IgD-negative memory B cell (primary cell): Measurements from ENCODE around the gene PEX14. TPM values are rescaled to one million over a fixed set of nuclear protein-coding genes. Genes with fewer than 3 reads are reported as not detected.
A peak's percentile ranks its signal among the peaks of the same experiment; 100 is the strongest.

ENCODE experiments used
- H3K27ac Mint-ChIP-seq, 3 donors: one replicate each; pipeline ENCODE4 v1.8.0; 2020 to 2022; ENCODE audit warnings: mild to moderate bottlenecking in 3 of 3, mixed read lengths in 3 of 3, moderate library complexity in 1 of 3
- H3K27me3 Mint-ChIP-seq: one replicate; pipeline ENCODE4 v1.8.0; 2021; ENCODE audit warnings: mixed read lengths
- H3K36me3 Mint-ChIP-seq: one replicate; pipeline ENCODE4 v1.8.0; 2020; ENCODE audit warnings: mild to moderate bottlenecking, mixed read lengths
- H3K4me1 Mint-ChIP-seq, 3 donors: one replicate each; pipeline ENCODE4 v1.8.0; 2020 to 2022; ENCODE audit warnings: mixed read lengths in 3 of 3, mild to moderate bottlenecking in 1 of 3
- H3K4me3 Mint-ChIP-seq, 4 donors: one replicate each; pipeline ENCODE4 v1.8.0; 2020 to 2022; ENCODE audit warnings: mild to moderate bottlenecking in 4 of 4, mixed read lengths in 4 of 4, moderate library complexity in 3 of 4
- H3K9me3 Mint-ChIP-seq, 3 donors: one replicate each; pipeline ENCODE4 v1.8.0; 2020 to 2021; ENCODE audit warnings: mixed read lengths in 3 of 3, mild to moderate bottlenecking in 1 of 3
- polyA plus RNA-seq: library from polyadenylated mRNA; unstranded; fragments of 300-500 nt; fragmentation: Illumina TruSeq; gene quantifications from one replicate; pipeline ENCODE4 v1.2.3, GENCODE V29; 2021

The PEX14 gene
- polyA plus RNA-seq, 1 donor from 2014 or later, result 7.6 TPM

- peak overlapping the region in 1 of 4 donors; percentile 32 for H3K4me3 Mint-ChIP-seq
- H3K27me3 Mint-ChIP-seq, result no peaks in the 10 kb centered on the region
- no peak overlapping the region for H3K27ac Mint-ChIP-seq
- H3K4me1 Mint-ChIP-seq, result peaks cover 3 to 10% (median 7%) of the 10 kb centered on the region in 3 donors
- no peaks in the 10 kb centered on the region for H3K9me3 Mint-ChIP-seq
- H3K36me3 Mint-ChIP-seq, result peaks cover 1% of the 10 kb centered on the region
Measured at GRCh38 chr1:10529765-10530164, 55.0 kb downstream of the PEX14 start.

DNA sequence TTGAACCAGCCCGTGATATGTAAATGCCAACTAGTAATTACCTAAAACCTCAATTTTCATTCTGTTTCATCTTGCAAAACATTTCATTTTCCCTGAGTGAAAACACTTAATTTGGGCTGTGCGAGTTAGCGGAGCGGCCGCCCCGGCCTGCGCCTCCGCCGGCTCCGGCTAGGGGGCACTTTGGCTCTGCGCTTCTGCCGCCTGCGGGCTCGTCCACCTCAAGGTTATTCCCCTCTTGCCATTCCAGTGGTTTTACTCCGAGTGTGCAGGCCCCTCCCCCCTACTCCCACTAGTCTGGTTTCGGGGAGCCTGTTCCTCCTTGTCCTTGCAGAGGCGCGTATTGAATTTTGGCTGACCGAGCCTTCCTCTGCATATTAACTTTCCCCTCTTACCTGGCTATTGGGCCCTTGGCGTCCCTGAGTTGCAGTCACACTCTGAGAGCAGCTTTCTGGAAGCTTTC lies 55.6 kb downstream of the PEX14 start:
- Mint-ChIP-seq H3K36me3 (peaks cover 1% of the 10 kb centered on the region), H3K9me3 (no peaks in the 10 kb centered on the region), H3K4me1 (peaks cover 3 to 10% (median 7%) of the 10 kb centered on the region in 3 donors), H3K4me3 (no peak overlapping the region), H3K27me3 (no peaks in the 10 kb centered on the region), H3K27ac (no peak overlapping the region)

- H3K4me3 Mint-ChIP-seq, result no peak overlapping the region
- peaks cover 1% of the 10 kb centered on the region for H3K36me3 Mint-ChIP-seq
- H3K9me3 Mint-ChIP-seq, result no peaks in the 10 kb centered on the region
- peaks cover 6 to 10% (median 7%) of the 10 kb centered on the region in 3 donors for H3K4me1 Mint-ChIP-seq
- H3K27me3 Mint-ChIP-seq, result no peaks in the 10 kb centered on the region
- no peak overlapping the region for H3K27ac Mint-ChIP-seq
Measured at GRCh38 chr1:10530756-10531495, 56.2 kb downstream of the PEX14 start.

- peaks cover 1% of the 10 kb centered on the region for H3K36me3 Mint-ChIP-seq
- H3K27ac Mint-ChIP-seq, result no peak overlapping the region
- H3K9me3 Mint-ChIP-seq, result no peaks in the 10 kb centered on the region
- H3K4me3 Mint-ChIP-seq, result no peak overlapping the region
- H3K27me3 Mint-ChIP-seq, result no peaks in the 10 kb centered on the region
- H3K4me1 Mint-ChIP-seq, result peaks cover 6 to 10% (median 7%) of the 10 kb centered on the region in 3 donors
Measured at GRCh38 chr1:10532362-10532761, 57.6 kb downstream of the PEX14 start.

GRCh38 chr1:10534519-10534918 lies 59.8 kb downstream of the PEX14 start:
- H3K27me3 Mint-ChIP-seq, result no peaks in the 10 kb centered on the region
- peak overlapping the region in 1 of 3 donors; percentile 73 for H3K27ac Mint-ChIP-seq
- peaks cover 5% of the 10 kb centered on the region for H3K36me3 Mint-ChIP-seq
- H3K4me1 Mint-ChIP-seq, result peaks cover 2 to 6% (median 6%) of the 10 kb centered on the region in 3 donors
- no peaks in the 10 kb centered on the region for H3K9me3 Mint-ChIP-seq
- H3K4me3 Mint-ChIP-seq, result no peak overlapping the region

DNA sequence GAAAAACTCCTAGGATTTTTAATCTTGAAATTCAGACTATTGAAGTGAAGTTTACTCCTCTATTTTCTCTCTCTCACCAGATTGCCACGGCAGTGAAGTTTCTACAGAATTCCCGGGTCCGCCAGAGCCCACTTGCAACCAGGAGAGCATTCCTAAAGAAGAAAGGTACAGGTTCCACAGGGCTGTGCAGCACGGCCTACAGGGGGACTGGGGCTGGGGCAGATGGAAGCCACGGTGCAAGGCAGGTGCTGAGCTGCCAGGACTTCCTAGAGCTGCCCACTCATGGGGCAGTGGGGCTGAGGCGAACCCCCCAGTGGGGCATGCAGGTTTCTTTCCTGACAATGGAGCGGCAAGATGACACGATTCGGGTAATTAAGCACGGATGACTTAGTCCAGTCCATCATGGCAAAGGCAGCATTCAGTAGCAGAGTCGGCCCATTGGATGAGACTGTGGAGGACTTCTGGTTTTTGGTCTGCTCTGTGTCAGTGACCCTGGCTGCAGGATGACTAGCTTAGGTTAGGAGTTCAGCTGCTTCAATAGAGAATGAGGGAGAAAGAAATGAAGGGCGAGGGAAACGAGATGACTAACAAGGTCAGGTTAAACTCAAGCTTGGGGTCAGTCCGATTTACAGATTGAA lies 61.5 kb downstream of the PEX14 start:
- no peaks in the 10 kb centered on the region for H3K27me3 Mint-ChIP-seq
- H3K27ac Mint-ChIP-seq, result no peak overlapping the region
- no peak overlapping the region for H3K4me3 Mint-ChIP-seq
- peaks cover 5% of the 10 kb centered on the region for H3K36me3 Mint-ChIP-seq
- no peaks in the 10 kb centered on the region for H3K9me3 Mint-ChIP-seq
- H3K4me1 Mint-ChIP-seq, result peaks cover 0 to 6% (median 5%) of the 10 kb centered on the region in 3 donors

- Mint-ChIP-seq H3K4me1 (peaks cover 0 to 6% (median 3%) of the 10 kb centered on the region in 3 donors), H3K9me3 (peaks cover 0 to 2% (median 0%) of the 10 kb centered on the region in 3 donors), H3K27me3 (no peaks in the 10 kb centered on the region), H3K4me3 (no peak overlapping the region), H3K27ac (no peak overlapping the region), H3K36me3 (peaks cover 5% of the 10 kb centered on the region)
Measured at GRCh38 chr1:10537082-10537766, 62.5 kb downstream of the PEX14 start.

GRCh38 chr1:10538646-10539355 lies 64.1 kb downstream of the PEX14 start:
- H3K4me3 Mint-ChIP-seq, result no peak overlapping the region

GRCh38 chr1:10539411-10540043 lies 64.8 kb downstream of the PEX14 start:
- no peak overlapping the region for H3K4me3 Mint-ChIP-seq

More at GRCh38 chr1:10538646-10539355, 64.1 kb downstream of the PEX14 start:
- no peaks in the 10 kb centered on the region for H3K27me3 Mint-ChIP-seq
- H3K9me3 Mint-ChIP-seq, result peaks cover 0 to 2% (median 0%) of the 10 kb centered on the region in 3 donors
- peaks cover 9% of the 10 kb centered on the region for H3K36me3 Mint-ChIP-seq
- peaks cover 0 to 7% (median 2%) of the 10 kb centered on the region in 3 donors for H3K4me1 Mint-ChIP-seq
- no peak overlapping the region for H3K27ac Mint-ChIP-seq

GRCh38 chr1:10540277-10541005 lies 65.7 kb downstream of the PEX14 start:
- no peak overlapping the region for H3K27ac Mint-ChIP-seq
- H3K27me3 Mint-ChIP-seq, result no peaks in the 10 kb centered on the region
- no peak overlapping the region for H3K4me3 Mint-ChIP-seq
- H3K9me3 Mint-ChIP-seq, result peaks cover 0 to 2% (median 0%) of the 10 kb centered on the region in 3 donors
- peaks cover 12% of the 10 kb centered on the region for H3K36me3 Mint-ChIP-seq
- peaks cover 0 to 5% (median 4%) of the 10 kb centered on the region in 3 donors for H3K4me1 Mint-ChIP-seq

More at GRCh38 chr1:10539411-10540043, 64.8 kb downstream of the PEX14 start:
- Mint-ChIP-seq H3K27ac (no peak overlapping the region), H3K4me1 (peaks cover 0 to 5% (median 4%) of the 10 kb centered on the region in 3 donors), H3K27me3 (no peaks in the 10 kb centered on the region), H3K9me3 (peaks cover 0 to 2% (median 0%) of the 10 kb centered on the region in 3 donors), H3K36me3 (peaks cover 9% of the 10 kb centered on the region)

GRCh38 chr1:10541286-10541685 lies 66.5 kb downstream of the PEX14 start:
- H3K27ac Mint-ChIP-seq, result no peak overlapping the region
- H3K36me3 Mint-ChIP-seq, result peaks cover 12% of the 10 kb centered on the region

DNA sequence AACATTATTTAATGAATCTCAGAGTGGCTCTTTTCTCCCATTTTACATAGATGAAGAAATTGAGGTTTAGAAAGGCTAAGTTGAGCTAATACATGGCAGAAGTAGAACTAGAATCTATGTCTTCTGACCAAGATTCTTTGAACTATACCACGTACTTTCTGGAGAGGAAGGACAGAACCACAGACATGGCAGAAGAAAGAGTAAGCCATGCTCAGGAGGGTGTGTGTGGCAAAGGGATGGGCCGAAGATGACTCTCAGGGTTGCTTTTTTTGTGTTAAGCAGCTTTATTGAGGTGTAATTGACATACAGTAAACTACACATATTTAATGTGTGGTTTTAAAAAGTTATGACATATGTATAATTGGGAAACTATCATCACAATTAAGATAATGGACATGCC lies 69.5 kb downstream of the PEX14 start:
- Mint-ChIP-seq H3K4me1 (peaks cover 0 to 3% (median 1%) of the 10 kb centered on the region in 3 donors), H3K36me3 (peaks cover 7% of the 10 kb centered on the region), H3K27me3 (no peaks in the 10 kb centered on the region), H3K4me3 (no peak overlapping the region), H3K9me3 (peaks cover 0 to 2% (median 0%) of the 10 kb centered on the region in 3 donors), H3K27ac (no peak overlapping the region)

More at GRCh38 chr1:10541286-10541685, 66.5 kb downstream of the PEX14 start:
- Mint-ChIP-seq H3K4me1 (peaks cover 0 to 5% (median 1%) of the 10 kb centered on the region in 3 donors), H3K9me3 (peaks cover 0 to 2% (median 0%) of the 10 kb centered on the region in 3 donors), H3K4me3 (no peak overlapping the region), H3K27me3 (no peaks in the 10 kb centered on the region)

DNA sequence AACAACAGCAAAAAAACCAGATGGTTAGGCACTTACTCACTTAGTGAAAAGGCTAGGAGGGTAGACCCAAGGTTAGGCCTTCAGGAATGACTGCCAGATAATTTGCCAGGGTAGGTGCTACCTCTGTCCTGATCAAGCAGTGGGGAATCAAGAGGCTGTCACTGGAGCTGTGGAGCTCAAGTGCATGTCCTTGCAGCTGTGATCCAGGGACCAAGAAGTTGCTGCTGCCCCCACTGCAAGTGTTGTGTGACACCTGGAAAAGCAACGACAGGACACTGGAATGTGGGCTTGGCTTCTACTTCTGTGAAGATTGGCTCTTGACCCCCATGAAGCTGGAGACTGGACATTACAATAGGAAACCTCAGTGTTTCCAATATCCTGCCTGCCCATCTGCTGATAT lies 72.1 kb downstream of the PEX14 start:
- no peak overlapping the region for H3K4me3 Mint-ChIP-seq
- H3K27me3 Mint-ChIP-seq, result no peaks in the 10 kb centered on the region
- H3K36me3 Mint-ChIP-seq, result peaks cover 7% of the 10 kb centered on the region
- no peak overlapping the region for H3K27ac Mint-ChIP-seq
- H3K9me3 Mint-ChIP-seq, result peaks cover 0 to 2% (median 0%) of the 10 kb centered on the region in 3 donors
- peaks cover 0 to 4% (median 3%) of the 10 kb centered on the region in 3 donors for H3K4me1 Mint-ChIP-seq
